Neural cell (in vitro differentiated cells): ENCODE measurements around the gene DNAJC5. TPM values are rescaled to one million over a fixed set of nuclear protein-coding genes. Genes with fewer than 3 reads are reported as not detected.

ENCODE experiments used
- H2AFZ ChIP-seq: fragments of 200-600, 300-800 bp; sonication (generic), shearing (Covaris generic); 2 replicates; pipeline ENCODE4 v1.6.0; 2014; ENCODE audit warnings: low read depth, mild to moderate bottlenecking, antibody characterized with exemption, low read length, moderate library complexity
- H3F3A ChIP-seq: fragments of 200-600 bp; shearing (Covaris generic); 2 replicates; pipeline ENCODE4 v1.6.1; 2016; ENCODE audit warnings: mild to moderate bottlenecking, moderate library complexity, mixed read lengths, antibody characterized with exemption, low read length; ENCODE audit not compliant: insufficient read depth, poor library complexity, severe bottlenecking
- H3K27ac ChIP-seq: fragments of 200-600, 300-800 bp; sonication (generic), shearing (Covaris generic); 2 replicates; pipeline ENCODE4 v1.5.1; 2014; ENCODE audit warnings: mild to moderate bottlenecking, low read length, moderate library complexity
- H3K27me3 ChIP-seq: fragments of 300-800, 200-600 bp; sonication (generic), shearing (Covaris generic); 2 replicates; pipeline ENCODE4 v1.6.0; 2014; ENCODE audit warnings: mild to moderate bottlenecking, low read depth, low read length, moderate library complexity; ENCODE audit not compliant: insufficient read depth
- H3K36me3 ChIP-seq: fragments of 300-800, 200-600 bp; sonication (generic), shearing (Covaris generic); 2 replicates; pipeline ENCODE4 v1.5.1; 2014; ENCODE audit warnings: mild to moderate bottlenecking, antibody characterized with exemption, low read length, moderate library complexity; ENCODE audit not compliant: insufficient read depth
- H3K4me2 ChIP-seq: fragments of 300-800, 200-600 bp; sonication (generic), shearing (Covaris generic); 2 replicates; pipeline ENCODE4 v1.6.0; 2014; ENCODE audit warnings: mild to moderate bottlenecking, low read length
- H3K4me3 ChIP-seq: fragments of 300-800, 200-600 bp; sonication (generic), shearing (Covaris generic); 2 replicates; pipeline ENCODE4 v1.5.1; 2014; ENCODE audit warnings: mild to moderate bottlenecking, low read length, moderate library complexity
- H3K79me2 ChIP-seq: fragments of 200-600 bp; shearing (Covaris generic); replicated peaks from 2 replicates; pipeline ENCODE4 v1.6.0; 2014; ENCODE audit warnings: mild to moderate bottlenecking, low read length, moderate library complexity; ENCODE audit not compliant: insufficient read depth
- H3K9ac ChIP-seq: fragments of 300-800, 200-600 bp; sonication (generic), shearing (Covaris generic); 2 replicates; pipeline ENCODE4 v1.6.1; 2016; ENCODE audit warnings: mild to moderate bottlenecking, low read length, mixed read lengths
- H3K9me2 ChIP-seq: fragments of 200-600 bp; shearing (Covaris generic); 2 replicates; pipeline ENCODE4 v1.6.1; 2016; ENCODE audit warnings: mild to moderate bottlenecking, low read length, mixed read lengths; ENCODE audit not compliant: insufficient read depth
- H3K9me3 ChIP-seq: fragments of 200-600, 300-800 bp; sonication (generic), shearing (Covaris generic); 2 replicates; pipeline ENCODE4 v1.6.1; 2016; ENCODE audit warnings: mild to moderate bottlenecking, mixed run types, low read length, moderate library complexity, mixed read lengths
- H4K20me1 ChIP-seq: fragments of 200-600 bp; shearing (Covaris generic); 2 replicates; pipeline ENCODE4 v1.6.1; 2016; ENCODE audit warnings: mild to moderate bottlenecking, mixed run types; ENCODE audit not compliant: insufficient read depth
- EP300 ChIP-seq: fragments of 450-650 bp; conservative IDR thresholded peaks from 2 replicates; pipeline ENCODE4 v1.6.1; 2014; ENCODE audit warnings: antibody characterized with exemption, mild to moderate bottlenecking, moderate library complexity; ENCODE audit not compliant: poor library complexity, severe bottlenecking
- EZH2 ChIP-seq: fragments of 200-600, 300-800 bp; shearing (Covaris generic), sonication (generic); IDR thresholded peaks from 2 replicates; pipeline ENCODE4 v1.6.1; 2014; ENCODE audit warnings: antibody characterized with exemption, low read length, borderline replicate concordance, mild to moderate bottlenecking; ENCODE audit not compliant: insufficient read depth, poor library complexity, severe bottlenecking
- MXI1 ChIP-seq: fragments of 450-650 bp; conservative IDR thresholded peaks from 2 replicates; pipeline ENCODE4 v1.6.1; 2014; ENCODE audit warnings: antibody characterized with exemption, mild to moderate bottlenecking; ENCODE audit not compliant: poor library complexity, severe bottlenecking
- POLR2AphosphoS5 ChIP-seq: IDR thresholded peaks from 2 replicates; pipeline ENCODE4 v1.6.1; 2012
- RAD21 ChIP-seq: fragments of 450-650 bp; conservative IDR thresholded peaks from 2 replicates; pipeline ENCODE4 v1.6.1; 2014; ENCODE audit warnings: antibody characterized with exemption, mild to moderate bottlenecking, moderate library complexity
- SMC3 ChIP-seq: fragments of 450-650 bp; conservative IDR thresholded peaks from 2 replicates; pipeline ENCODE4 v1.6.1; 2014; ENCODE audit warnings: antibody characterized with exemption, mild to moderate bottlenecking, moderate library complexity; ENCODE audit not compliant: poor library complexity
- TAF1 ChIP-seq: IDR thresholded peaks from 2 replicates; pipeline ENCODE4 v1.6.1; 2012; ENCODE audit warnings: low read depth
- polyA plus RNA-seq: library from polyadenylated mRNA; depleted of rRNA; stranded (reverse); fragments of >200 nt; gene quantifications from 2 replicates; pipeline ENCODE4 v1.2.3, GENCODE V29; 2014
- TF ChIP-seq, protein P1 (sequence below): IDR thresholded peaks from 2 replicates; pipeline ENCODE4 v1.6.1; 2012; ENCODE audit warnings: borderline replicate concordance
- TF ChIP-seq, protein P2 (sequence below): fragments of 450-650 bp; IDR thresholded peaks from 2 replicates; pipeline ENCODE4 v1.5.1; 2014; ENCODE audit warnings: antibody characterized with exemption, mild to moderate bottlenecking, moderate library complexity; ENCODE audit not compliant: poor library complexity, severe bottlenecking

The DNAJC5 gene
- polyA plus RNA-seq, 1 donor from 2014 or later: 82.8 TPM

- Histone ChIP-seq H3K4me3 (no peak overlapping the region), H3K27ac (no peak overlapping the region), H3F3A (no peaks in the 10 kb centered on the region), H4K20me1 (no peaks in the 10 kb centered on the region), H3K9me3 (no peaks in the 10 kb centered on the region), H3K36me3 (peaks cover 3% of the 10 kb centered on the region), H3K4me2 (no peak overlapping the region), H3K9me2 (no peaks in the 10 kb centered on the region), H3K27me3 (no peaks in the 10 kb centered on the region), H3K9ac (no peak overlapping the region), H2AFZ (no peak overlapping the region), H3K79me2 (no peaks in the 10 kb centered on the region)
- TF ChIP-seq EZH2 (no peak), EP300 (no peak), RAD21 (no peak), TAF1 (no peak)
- TF ChIP-seq, protein P1, sequence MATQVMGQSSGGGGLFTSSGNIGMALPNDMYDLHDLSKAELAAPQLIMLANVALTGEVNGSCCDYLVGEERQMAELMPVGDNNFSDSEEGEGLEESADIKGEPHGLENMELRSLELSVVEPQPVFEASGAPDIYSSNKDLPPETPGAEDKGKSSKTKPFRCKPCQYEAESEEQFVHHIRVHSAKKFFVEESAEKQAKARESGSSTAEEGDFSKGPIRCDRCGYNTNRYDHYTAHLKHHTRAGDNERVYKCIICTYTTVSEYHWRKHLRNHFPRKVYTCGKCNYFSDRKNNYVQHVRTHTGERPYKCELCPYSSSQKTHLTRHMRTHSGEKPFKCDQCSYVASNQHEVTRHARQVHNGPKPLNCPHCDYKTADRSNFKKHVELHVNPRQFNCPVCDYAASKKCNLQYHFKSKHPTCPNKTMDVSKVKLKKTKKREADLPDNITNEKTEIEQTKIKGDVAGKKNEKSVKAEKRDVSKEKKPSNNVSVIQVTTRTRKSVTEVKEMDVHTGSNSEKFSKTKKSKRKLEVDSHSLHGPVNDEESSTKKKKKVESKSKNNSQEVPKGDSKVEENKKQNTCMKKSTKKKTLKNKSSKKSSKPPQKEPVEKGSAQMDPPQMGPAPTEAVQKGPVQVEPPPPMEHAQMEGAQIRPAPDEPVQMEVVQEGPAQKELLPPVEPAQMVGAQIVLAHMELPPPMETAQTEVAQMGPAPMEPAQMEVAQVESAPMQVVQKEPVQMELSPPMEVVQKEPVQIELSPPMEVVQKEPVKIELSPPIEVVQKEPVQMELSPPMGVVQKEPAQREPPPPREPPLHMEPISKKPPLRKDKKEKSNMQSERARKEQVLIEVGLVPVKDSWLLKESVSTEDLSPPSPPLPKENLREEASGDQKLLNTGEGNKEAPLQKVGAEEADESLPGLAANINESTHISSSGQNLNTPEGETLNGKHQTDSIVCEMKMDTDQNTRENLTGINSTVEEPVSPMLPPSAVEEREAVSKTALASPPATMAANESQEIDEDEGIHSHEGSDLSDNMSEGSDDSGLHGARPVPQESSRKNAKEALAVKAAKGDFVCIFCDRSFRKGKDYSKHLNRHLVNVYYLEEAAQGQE: no peak
Observed at GRCh38 chr20:63934271-63935068, 39.5 kb downstream of the DNAJC5 start.

- Histone ChIP-seq H3F3A (no peaks in the 10 kb centered on the region), H3K27me3 (no peaks in the 10 kb centered on the region), H3K9ac (no peak overlapping the region), H3K4me2 (no peak overlapping the region), H3K9me2 (no peaks in the 10 kb centered on the region), H4K20me1 (no peaks in the 10 kb centered on the region), H3K36me3 (peaks cover 3% of the 10 kb centered on the region), H3K4me3 (no peak overlapping the region), H3K27ac (no peak overlapping the region), H2AFZ (no peak overlapping the region), H3K9me3 (no peaks in the 10 kb centered on the region), H3K79me2 (no peaks in the 10 kb centered on the region)
- TF ChIP-seq EZH2: no peak
- no peak for TF ChIP-seq RAD21
- no peak for TF ChIP-seq TAF1
- no peak for TF ChIP-seq EP300
- TF ChIP-seq POLR2AphosphoS5: no peak
- TF ChIP-seq, protein P1: no peak
- no peak for TF ChIP-seq SMC3
- no peak for TF ChIP-seq MXI1
- TF ChIP-seq, protein P2, sequence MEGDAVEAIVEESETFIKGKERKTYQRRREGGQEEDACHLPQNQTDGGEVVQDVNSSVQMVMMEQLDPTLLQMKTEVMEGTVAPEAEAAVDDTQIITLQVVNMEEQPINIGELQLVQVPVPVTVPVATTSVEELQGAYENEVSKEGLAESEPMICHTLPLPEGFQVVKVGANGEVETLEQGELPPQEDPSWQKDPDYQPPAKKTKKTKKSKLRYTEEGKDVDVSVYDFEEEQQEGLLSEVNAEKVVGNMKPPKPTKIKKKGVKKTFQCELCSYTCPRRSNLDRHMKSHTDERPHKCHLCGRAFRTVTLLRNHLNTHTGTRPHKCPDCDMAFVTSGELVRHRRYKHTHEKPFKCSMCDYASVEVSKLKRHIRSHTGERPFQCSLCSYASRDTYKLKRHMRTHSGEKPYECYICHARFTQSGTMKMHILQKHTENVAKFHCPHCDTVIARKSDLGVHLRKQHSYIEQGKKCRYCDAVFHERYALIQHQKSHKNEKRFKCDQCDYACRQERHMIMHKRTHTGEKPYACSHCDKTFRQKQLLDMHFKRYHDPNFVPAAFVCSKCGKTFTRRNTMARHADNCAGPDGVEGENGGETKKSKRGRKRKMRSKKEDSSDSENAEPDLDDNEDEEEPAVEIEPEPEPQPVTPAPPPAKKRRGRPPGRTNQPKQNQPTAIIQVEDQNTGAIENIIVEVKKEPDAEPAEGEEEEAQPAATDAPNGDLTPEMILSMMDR: no peak
Observed at GRCh38 chr20:63935447-63935846, 40.5 kb downstream of the DNAJC5 start.
